Heart left ventricle (tissue), 16 donors: Measurements from ENCODE around the gene PTPRM. TPM values are rescaled to one million over a fixed set of nuclear protein-coding genes. Genes with fewer than 3 reads are reported as not detected.
"Not testable (repeated sequence)": the region's sequence is repeated elsewhere in the genome, so short reads cannot be mapped to it uniquely, and the experiment has no call there.

Source experiments
- ATAC-seq, 4 donors: fragments of 200-7000 bp; cut with Tn5 transposase; one replicate each; pipeline ENCODE4 v1.9.1; 2020 to 2022; ENCODE audit warnings: moderate library complexity in 4 of 4, mild to moderate bottlenecking in 3 of 4, moderate number of reproducible peaks in 1 of 4
- DNase-seq, 5 donors: peaks; one replicate each; pipeline ENCODE4 v3.0.0-alpha.2; 2020
- H3K27ac ChIP-seq, 12 donors: fragments of 200-600 bp; sonication (generic) in 4 of 12; one replicate each; pipeline versions ENCODE4 v1.5.0 to v1.8.0; 2016 to 2022; ENCODE audit warnings: mild to moderate bottlenecking in 2 of 12
- H3K27me3 ChIP-seq, 9 donors: fragments of 200-600 bp; sonication (generic) in 2 of 9; one replicate each; pipeline versions ENCODE4 v1.5.1 to v1.8.0; 2016 to 2022; ENCODE audit warnings: mild to moderate bottlenecking in 3 of 9
- H3K36me3 ChIP-seq, 9 donors: fragments of 200-600 bp; sonication (generic) in 2 of 9; one replicate each; pipeline versions ENCODE4 v1.5.0 to v1.8.0; 2018 to 2022; ENCODE audit warnings: mild to moderate bottlenecking in 2 of 9
- H3K4me1 ChIP-seq, 12 donors: fragments of 200-600 bp; sonication (generic) in 4 of 12; one replicate each; pipeline versions ENCODE4 v1.5.0 to v1.8.0; 2016 to 2022; ENCODE audit warnings: mild to moderate bottlenecking in 3 of 12
- H3K4me3 ChIP-seq, 12 donors: fragments of 200-600 bp; sonication (generic) in 4 of 12; one replicate each; pipeline versions ENCODE4 v1.5.0 to v1.8.0; 2017 to 2022; ENCODE audit warnings: mild to moderate bottlenecking in 9 of 12, moderate library complexity in 4 of 12
- H3K9me3 ChIP-seq, 12 donors: fragments of 200-600 bp; sonication (generic) in 4 of 12; one replicate each; pipeline versions ENCODE4 v1.5.0 to v1.8.0; 2016 to 2022; ENCODE audit warnings: mild to moderate bottlenecking in 1 of 12
- POLR2A ChIP-seq, 2 donors: fragments of 450-650 bp; IDR thresholded peaks; one replicate each; pipeline ENCODE4 v1.6.1; 2017; ENCODE audit warnings: antibody characterized with exemption in 2 of 2, mild to moderate bottlenecking in 2 of 2, moderate library complexity in 2 of 2
- WGBS, 4 donors: extraction: QIAGEN DNeasy Blood & Tissue Kit in 2 of 4; methylation state at CpG; one replicate each; pipeline versions ENCODE4 v1.1.5 to v1.1.7; 2013 to 2018; 5-methylcytosine and 5-hydroxymethylcytosine counted together
- intact Hi-C, 10 donors: fragments of 100-400 bp; cut with DNase I; formaldehyde crosslinking; loops; one replicate each; pipeline versions ENCODE4 v1.11.1 to v1.14.2; 2022
- polyA plus RNA-seq, 2 donors: library from polyadenylated mRNA; stranded (reverse); fragments of 200-250 nt; gene quantifications; one replicate each; pipeline ENCODE4 v1.2.3, GENCODE V29; 2013
- total RNA-seq, 9 donors: library from RNA; depleted of rRNA in 2 of 9; stranded (reverse); fragments of >200 nt in 2 of 9; fragmentation: NEBNext Ultra II Directional in 3 of 9; extraction: Animal tissue kit (Norgen Biotek cat#: 25700) in 3 of 9; gene quantifications; one replicate each; pipeline versions ENCODE4 v1.1.0 to v1.2.4, GENCODE V29; 2016 to 2023
- TF ChIP-seq, protein P1 (sequence below), 12 donors: fragments of 200-600 bp; sonication (generic) in 4 of 12; IDR thresholded peaks; one replicate each; pipeline versions ENCODE4 v1.5.0 to v1.8.0; 2018 to 2022; ENCODE audit warnings: antibody characterized with exemption in 12 of 12, mild to moderate bottlenecking in 5 of 12
- donor health status: ischemic (EF 13 %, LVEDD 7.1; RV severe dilation, severe dysfunction).
- donor health status: healthy with polysubstance abuse.
- donor health status: DM: no; HTN: yes; CAD: no.
- donor health status: DM: no; HTN: no; CAD: no.
- donor health status: ischemic (EF 25% LVEDD 6.9; RV normal size, moderate dysfunction).
- donor health status: ischemic (EF 25% LVEDD 5.7; RV mildly dilated, moderate dysfunction).
- donor health status: healthy.
- donor health status: DM: yes; HTN: yes; CAD: no.
- donor health status: ischemic (EF 35%, LVEDD 5.7; RV mildly dilated, moderate dysfunction).
- donor health status: nonischemic (EF 11% LVEDD 7.7; RV severe dilation, severe dysfunction).
- donor health status: DM: yes; HTN: yes; CAD: no.
- donor health status: PGD.
- donor health status: ischemic (EF 29% LVEDD 5.4; RV normal size, mild dysfunction).
- donor health status: nonischemic (EF 23%, LVEDD 6.1; RV moderate dilation, normal function).

Gene PTPRM
- total and polyA plus RNA-seq, 11 donors, result 93.8 to 186 (median 123) TPM

DNA sequence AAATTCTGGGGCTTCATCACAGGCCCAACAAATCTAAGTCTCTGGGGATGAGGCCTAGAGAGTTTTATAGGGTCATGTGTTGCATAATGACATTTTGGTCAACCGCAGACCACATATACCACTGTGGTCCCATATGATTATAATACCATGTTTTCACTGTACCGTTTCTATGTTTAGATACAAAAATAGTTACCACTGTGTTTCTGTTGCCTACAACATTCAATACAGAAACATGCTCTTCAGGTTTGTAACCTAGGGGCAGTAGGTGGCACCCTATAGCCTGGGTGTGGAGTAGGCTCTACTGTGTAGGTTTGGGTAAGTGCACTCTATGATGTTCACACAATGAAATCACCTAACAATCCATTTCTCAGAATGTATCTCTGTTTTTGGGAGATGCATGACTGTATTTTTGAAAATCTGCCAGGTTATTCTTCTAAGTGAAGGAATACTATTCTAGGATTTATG is 485.2 kb downstream of the PTPRM start:
- WGBS, 4 donors, result 51 to 59% (median 56%) methylated on average over 2 of the region's 2 CpGs
- ATAC-seq, result peak; percentile 40 to 63 (median 48)
- intact Hi-C loops, result no loop called here

DNA sequence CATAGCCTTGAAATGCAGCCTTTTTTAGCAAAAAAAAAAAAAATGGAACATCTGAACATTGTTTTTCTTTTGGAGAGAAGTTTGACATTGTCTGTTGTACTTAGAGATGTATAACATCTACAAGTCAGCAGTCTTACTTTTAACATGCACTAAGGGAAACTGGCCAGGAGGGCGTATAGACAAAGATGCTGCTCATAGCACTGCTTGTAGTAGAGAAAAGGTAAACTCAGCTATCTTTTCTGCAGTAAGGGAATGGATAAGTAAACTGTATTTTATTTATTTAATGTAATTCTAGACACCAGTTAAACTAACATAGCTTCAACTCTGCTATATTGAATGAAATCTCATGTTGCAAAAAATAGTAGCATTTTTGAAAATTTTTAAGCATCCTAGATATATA is 489.6 kb downstream of the PTPRM start:
- Histone ChIP-seq H3K4me3 (no peak overlapping the region), H3K4me1 (peaks cover 0 to 23% (median 14%) of the 10 kb centered on the region in 12 donors), H3K9me3 (no peaks in the 10 kb centered on the region), H3K27me3 (no peaks in the 10 kb centered on the region), H3K27ac (no peak overlapping the region), H3K36me3 (no peaks in the 10 kb centered on the region)
- no peak for TF ChIP-seq POLR2A (IDR thresholded peaks at IDR 0.05)
- TF ChIP-seq, protein P1, sequence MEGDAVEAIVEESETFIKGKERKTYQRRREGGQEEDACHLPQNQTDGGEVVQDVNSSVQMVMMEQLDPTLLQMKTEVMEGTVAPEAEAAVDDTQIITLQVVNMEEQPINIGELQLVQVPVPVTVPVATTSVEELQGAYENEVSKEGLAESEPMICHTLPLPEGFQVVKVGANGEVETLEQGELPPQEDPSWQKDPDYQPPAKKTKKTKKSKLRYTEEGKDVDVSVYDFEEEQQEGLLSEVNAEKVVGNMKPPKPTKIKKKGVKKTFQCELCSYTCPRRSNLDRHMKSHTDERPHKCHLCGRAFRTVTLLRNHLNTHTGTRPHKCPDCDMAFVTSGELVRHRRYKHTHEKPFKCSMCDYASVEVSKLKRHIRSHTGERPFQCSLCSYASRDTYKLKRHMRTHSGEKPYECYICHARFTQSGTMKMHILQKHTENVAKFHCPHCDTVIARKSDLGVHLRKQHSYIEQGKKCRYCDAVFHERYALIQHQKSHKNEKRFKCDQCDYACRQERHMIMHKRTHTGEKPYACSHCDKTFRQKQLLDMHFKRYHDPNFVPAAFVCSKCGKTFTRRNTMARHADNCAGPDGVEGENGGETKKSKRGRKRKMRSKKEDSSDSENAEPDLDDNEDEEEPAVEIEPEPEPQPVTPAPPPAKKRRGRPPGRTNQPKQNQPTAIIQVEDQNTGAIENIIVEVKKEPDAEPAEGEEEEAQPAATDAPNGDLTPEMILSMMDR (IDR thresholded peaks at IDR 0.05), result no peak
- 83 to 98% (median 87%) methylated on average over 1 of the region's 1 CpG for WGBS, 4 donors
- DNase-seq (no peak), ATAC-seq (no peak)
- intact Hi-C loops, result no loop called here

More for the DNA sequence above, 485.2 kb downstream of the PTPRM start:
- H3K9me3 ChIP-seq, result no peaks in the 10 kb centered on the region
- no peak for DNase-seq
- peaks cover 0 to 60% (median 33%) of the 10 kb centered on the region in 12 donors for H3K4me1 ChIP-seq
- TF ChIP-seq, protein P1 (IDR thresholded peaks at IDR 0.05), result no peak
- no peak for TF ChIP-seq POLR2A (IDR thresholded peaks at IDR 0.05)
- H3K4me3 ChIP-seq, result no peak overlapping the region
- H3K27me3 ChIP-seq, result no peaks in the 10 kb centered on the region
- H3K27ac ChIP-seq, result no peak overlapping the region
- H3K36me3 ChIP-seq, result no peaks in the 10 kb centered on the region

DNA sequence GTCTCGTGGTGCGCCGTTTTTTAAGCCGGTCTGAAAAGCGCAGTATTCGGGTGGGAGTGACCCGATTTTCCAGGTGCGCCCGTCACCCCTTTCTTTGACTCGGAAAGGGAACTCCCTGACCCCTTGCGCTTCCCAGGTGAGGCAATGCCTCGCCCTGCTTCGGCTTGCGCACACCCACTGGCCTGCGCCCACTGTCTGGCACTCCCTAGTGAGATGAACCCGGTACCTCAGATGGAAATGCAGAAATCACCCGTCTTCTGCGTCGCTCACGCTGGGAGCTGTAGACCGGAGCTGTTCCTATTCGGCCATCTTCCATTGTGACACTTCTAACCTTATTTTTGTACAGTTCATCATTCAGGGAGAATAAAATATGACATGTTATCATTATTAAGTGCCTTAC is 496.0 kb downstream of the PTPRM start:
- H3K4me1 ChIP-seq, H3K4me3 ChIP-seq, H3K9me3 ChIP-seq, H3K27me3 ChIP-seq, ATAC-seq, intact Hi-C loops, H3K36me3 ChIP-seq, H3K27ac ChIP-seq, DNase-seq: not testable (repeated sequence)
- WGBS, 4 donors, result 78 to 95% (median 84%) methylated on average over 11 to 13 of the region's 22 CpGs

GRCh38 chr18:8063733-8064132 is 496.6 kb downstream of the PTPRM start:
- Histone ChIP-seq H3K27ac (no peak overlapping the region), H3K4me3 (no peak overlapping the region), H3K4me1 (no peaks in the 10 kb centered on the region), H3K27me3 (no peaks in the 10 kb centered on the region), H3K36me3 (no peaks in the 10 kb centered on the region), H3K9me3 (no peaks in the 10 kb centered on the region)
- DNase-seq (no peak), ATAC-seq (no peak)
- intact Hi-C loops, result no loop called here
- TF ChIP-seq, protein P1 (IDR thresholded peaks at IDR 0.05), result no peak
- no peak for TF ChIP-seq POLR2A (IDR thresholded peaks at IDR 0.05)

- ATAC-seq (no peak), DNase-seq (no peak)
- H3K9me3 ChIP-seq, result no peaks in the 10 kb centered on the region
- H3K27ac ChIP-seq, result no peak overlapping the region
- 82 to 95% (median 91%) methylated on average over 4 of the region's 4 CpGs for WGBS, 4 donors
- TF ChIP-seq, protein P1 (IDR thresholded peaks at IDR 0.05), result no peak
- no peak for TF ChIP-seq POLR2A (IDR thresholded peaks at IDR 0.05)
- H3K36me3 ChIP-seq, result peaks cover 0 to 11% (median 3%) of the 10 kb centered on the region in 9 donors
- no peaks in the 10 kb centered on the region for H3K27me3 ChIP-seq
- H3K4me3 ChIP-seq, result no peak overlapping the region
- no peaks in the 10 kb centered on the region for H3K4me1 ChIP-seq
- intact Hi-C loops, result no loop called here
Observed at GRCh38 chr18:8065284-8065683, 498.2 kb downstream of the PTPRM start.
